Lung (tissue), 12 donors: ENCODE results near the gene PAPSS2. TPM values are rescaled to one million over a fixed set of nuclear protein-coding genes. Genes with fewer than 3 reads are reported as not detected.

ENCODE experiments used
- ATAC-seq: fragments of 200-7000 bp; cut with Tn5 transposase; one replicate; pipeline ENCODE4 v1.9.1; 2020; ENCODE audit warnings: moderate number of reproducible peaks; ENCODE audit not compliant: insufficient read depth, low FRiP score
- DNase-seq, 3 donors: peaks; one replicate each; pipeline ENCODE4 v3.0.0-alpha.2; 2013 to 2017
- H3K27ac ChIP-seq, 2 donors: one replicate each; pipeline ENCODE4 v1.5.1; 2013; ENCODE audit warnings: mild to moderate bottlenecking in 2 of 2, moderate library complexity in 2 of 2, control low read depth in 1 of 2, inconsistent platforms in 1 of 2, low read depth in 1 of 2, low read length in 1 of 2
- H3K27me3 ChIP-seq, 3 donors: one replicate each; pipeline ENCODE4 v1.5.1; 2013; ENCODE audit warnings: low read length in 2 of 3; ENCODE audit not compliant: control insufficient read depth in 3 of 3, insufficient read depth in 3 of 3
- H3K36me3 ChIP-seq, 4 donors: one replicate each; pipeline ENCODE4 v1.5.1; 2013; ENCODE audit warnings: low read length in 4 of 4, mild to moderate bottlenecking in 1 of 4, moderate library complexity in 1 of 4; ENCODE audit not compliant: control insufficient read depth in 4 of 4, insufficient read depth in 4 of 4
- H3K4me1 ChIP-seq, 5 donors: one replicate each; pipeline ENCODE4 v1.5.1; 2013; ENCODE audit warnings: low read length in 5 of 5, mild to moderate bottlenecking in 2 of 5, moderate library complexity in 1 of 5; ENCODE audit not compliant: control insufficient read depth in 5 of 5, insufficient read depth in 5 of 5
- H3K4me3 ChIP-seq: one replicate; pipeline ENCODE4 v1.5.1; 2013; ENCODE audit warnings: mild to moderate bottlenecking, control low read depth, moderate library complexity
- H3K9ac ChIP-seq, 2 donors: one replicate each; pipeline ENCODE4 v1.5.1; 2013; ENCODE audit warnings: low read length in 2 of 2, control low read depth in 1 of 2; ENCODE audit not compliant: insufficient read depth in 1 of 2
- H3K9me3 ChIP-seq, 4 donors: one replicate each; pipeline ENCODE4 v1.5.1; 2013; ENCODE audit warnings: low read length in 3 of 4, mild to moderate bottlenecking in 1 of 4, moderate library complexity in 1 of 4; ENCODE audit not compliant: control insufficient read depth in 4 of 4, insufficient read depth in 3 of 4
- CTCF ChIP-seq: IDR thresholded peaks from 2 replicates; pipeline ENCODE4 v1.5.1; 2012; ENCODE audit warnings: mild to moderate bottlenecking; ENCODE audit errors: control extremely low read depth, extremely low read depth
- WGBS, 2 donors: extraction: QIAGEN DNeasy Blood & Tissue Kit; methylation state at CpG; one replicate each; pipeline ENCODE4 v1.1.7; 2013; 5-methylcytosine and 5-hydroxymethylcytosine counted together
- polyA plus RNA-seq, 2 donors: library from polyadenylated mRNA; stranded (reverse); fragments of 200-250 nt; gene quantifications; one replicate each; pipeline ENCODE4 v1.2.1, GENCODE V29; 2013
- total RNA-seq, 2 donors: library from RNA; depleted of rRNA in 1 of 2; stranded (reverse); fragments of >200 nt in 1 of 2; gene quantifications; one replicate each; pipeline ENCODE4 v1.2.1, GENCODE V29; 2014 to 2021
- donor health status: control.
- donor health status: control.
- donor health status: Bipolar disorder and iron deficiency.
- donor health status: healthy.
- donor health status: DM: yes; HTN: yes; CAD: no.

PAPSS2 gene
- total and polyA plus RNA-seq, 4 donors = 29.0 to 107 (median 81.1) TPM

GRCh38 chr10:87763086-87763861 is 103.6 kb downstream of the PAPSS2 start:
- WGBS, 2 donors = 91 to 92% methylated on average over 5 of the region's 5 CpGs
- H3K9ac ChIP-seq = no peak overlapping the region
- TF ChIP-seq CTCF = no peak
- H3K36me3 ChIP-seq = peaks cover 3 to 30% (median 8%) of the 10 kb centered on the region in 4 donors
- H3K4me3 ChIP-seq = no peak overlapping the region
- no peak for ATAC-seq
- no peaks in the 10 kb centered on the region for H3K27me3 ChIP-seq
- DNase-seq = no peak
- peaks cover 0 to 3% (median 0%) of the 10 kb centered on the region in 5 donors for H3K4me1 ChIP-seq
- no peak overlapping the region for H3K27ac ChIP-seq
- no peaks in the 10 kb centered on the region for H3K9me3 ChIP-seq

DNA sequence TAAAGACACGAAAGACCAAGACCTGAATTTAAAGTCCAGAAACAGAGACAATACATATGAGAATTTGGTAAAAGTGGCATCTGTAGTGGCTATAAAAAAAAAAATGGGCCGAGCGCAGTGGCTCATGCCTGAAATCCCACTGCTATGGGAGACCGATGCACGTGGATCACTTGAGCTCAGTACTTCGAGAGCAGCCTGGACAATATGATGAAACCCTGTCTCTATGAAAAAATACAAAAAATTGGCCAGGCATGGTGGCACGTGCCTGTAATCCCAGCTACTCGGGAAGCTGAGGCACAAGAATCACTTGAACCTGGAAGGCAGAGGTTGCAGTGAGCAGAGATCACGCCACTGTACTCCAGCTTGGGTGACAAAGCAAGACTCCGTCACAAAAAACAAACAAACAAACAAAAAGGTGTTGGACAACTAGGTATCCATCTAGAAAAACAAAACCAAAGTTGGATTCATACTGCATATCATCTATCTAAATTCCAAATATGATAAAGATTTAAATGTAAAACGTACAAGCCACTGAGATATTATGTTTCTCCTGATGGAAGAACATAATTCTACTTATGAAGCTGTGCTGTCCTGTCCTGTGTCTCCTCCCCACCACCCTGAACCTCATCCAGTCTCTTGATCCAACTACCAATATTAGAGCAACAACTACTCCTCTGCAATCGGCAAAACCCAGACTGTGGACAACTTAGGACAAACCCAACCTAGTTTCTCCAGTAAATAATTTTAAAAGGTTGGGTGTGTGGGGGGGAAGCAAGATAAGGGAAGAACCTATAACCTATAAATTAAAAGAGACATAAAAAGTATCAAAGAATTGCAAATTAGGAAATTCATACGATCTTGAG is 104.6 kb downstream of the PAPSS2 start:
- no peak for TF ChIP-seq CTCF
- DNase-seq (no peak), ATAC-seq (no peak)
- Histone ChIP-seq H3K27ac (no peak overlapping the region), H3K27me3 (no peaks in the 10 kb centered on the region), H3K9me3 (no peaks in the 10 kb centered on the region), H3K4me3 (no peak overlapping the region), H3K9ac (no peak overlapping the region), H3K4me1 (peaks cover 0 to 3% (median 0%) of the 10 kb centered on the region in 5 donors), H3K36me3 (peaks cover 3 to 33% (median 13%) of the 10 kb centered on the region in 4 donors)
- 92 to 95% methylated on average over 13 of the region's 13 CpGs for WGBS, 2 donors

GRCh38 chr10:87765666-87766376 is 106.1 kb downstream of the PAPSS2 start:
- H3K4me3 ChIP-seq = no peak overlapping the region
- WGBS, 2 donors = 82 to 83% methylated on average over 5 of the region's 5 CpGs
- no peak overlapping the region for H3K27ac ChIP-seq
- DNase-seq = no peak
- H3K9ac ChIP-seq = no peak overlapping the region
- no peaks in the 10 kb centered on the region for H3K4me1 ChIP-seq
- H3K27me3 ChIP-seq = no peaks in the 10 kb centered on the region
- H3K36me3 ChIP-seq = peaks cover 4 to 31% (median 16%) of the 10 kb centered on the region in 4 donors
- TF ChIP-seq CTCF = no peak
- no peak for ATAC-seq
- H3K9me3 ChIP-seq = no peaks in the 10 kb centered on the region
